ENCODE data around the gene FOXM1.

DNA sequence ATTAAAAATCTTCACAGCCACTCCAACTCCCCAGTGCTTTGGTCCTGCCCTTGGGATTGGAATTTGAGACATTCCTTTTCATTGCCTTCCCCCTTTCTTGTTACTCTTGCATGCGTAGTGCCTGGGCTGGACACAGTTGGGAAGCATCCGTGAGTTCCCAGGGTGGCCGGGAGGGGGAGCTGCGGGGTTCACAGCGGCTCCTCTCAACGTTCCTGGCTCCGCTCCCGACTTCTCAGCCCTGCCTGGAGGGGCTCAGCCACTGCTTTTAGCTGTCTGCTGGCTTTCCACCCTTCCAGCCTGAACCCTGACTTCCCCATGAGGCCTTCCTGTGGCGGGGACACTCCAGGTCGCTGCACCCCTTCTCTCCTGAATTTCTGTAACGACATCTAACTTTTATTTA, 23.3 kb downstream of the FOXM1 start:
- TF ChIP-seq, protein P1, sequence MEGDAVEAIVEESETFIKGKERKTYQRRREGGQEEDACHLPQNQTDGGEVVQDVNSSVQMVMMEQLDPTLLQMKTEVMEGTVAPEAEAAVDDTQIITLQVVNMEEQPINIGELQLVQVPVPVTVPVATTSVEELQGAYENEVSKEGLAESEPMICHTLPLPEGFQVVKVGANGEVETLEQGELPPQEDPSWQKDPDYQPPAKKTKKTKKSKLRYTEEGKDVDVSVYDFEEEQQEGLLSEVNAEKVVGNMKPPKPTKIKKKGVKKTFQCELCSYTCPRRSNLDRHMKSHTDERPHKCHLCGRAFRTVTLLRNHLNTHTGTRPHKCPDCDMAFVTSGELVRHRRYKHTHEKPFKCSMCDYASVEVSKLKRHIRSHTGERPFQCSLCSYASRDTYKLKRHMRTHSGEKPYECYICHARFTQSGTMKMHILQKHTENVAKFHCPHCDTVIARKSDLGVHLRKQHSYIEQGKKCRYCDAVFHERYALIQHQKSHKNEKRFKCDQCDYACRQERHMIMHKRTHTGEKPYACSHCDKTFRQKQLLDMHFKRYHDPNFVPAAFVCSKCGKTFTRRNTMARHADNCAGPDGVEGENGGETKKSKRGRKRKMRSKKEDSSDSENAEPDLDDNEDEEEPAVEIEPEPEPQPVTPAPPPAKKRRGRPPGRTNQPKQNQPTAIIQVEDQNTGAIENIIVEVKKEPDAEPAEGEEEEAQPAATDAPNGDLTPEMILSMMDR (IDR thresholded peaks at IDR 0.05): peak; percentile 39 to 80 (median 68)
- no peak for TF ChIP-seq POLR2A (IDR thresholded peaks at IDR 0.05)

Measured in esophagus squamous epithelium (tissue), 4 donors.